Activated B cell treated with CpG ODN at 0.5 μM for 24 hours (primary cell): ENCODE results near the gene MSX1. TPM values are rescaled to one million over a fixed set of nuclear protein-coding genes. Genes with fewer than 3 reads are reported as not detected.

Experiments used
- ATAC-seq: fragments of 200-7000 bp; cut with Tn5 transposase; one replicate; pipeline ENCODE4 v1.10.0; 2021; ENCODE audit warnings: low read depth, mild to moderate bottlenecking, moderate library complexity
- CTCF ChIA-PET: fragments of 350-600 bp; sonication (Branson Sonifier 250); formaldehyde crosslinking; loops from one replicate; lab custom pipeline; 2021; ENCODE audit warnings: antibody characterized with exemption; lab: Charles Lee
- POLR2A ChIA-PET: fragments of 350-600 bp; sonication (Branson Sonifier 250); formaldehyde crosslinking; loops from one replicate; lab custom pipeline; 2021; ENCODE audit warnings: antibody characterized with exemption; lab: Charles Lee
- DNase-seq: peaks from one replicate; pipeline ENCODE4 v3.0.0; 2022
- H3K27ac Mint-ChIP-seq: one replicate; pipeline ENCODE4 v1.8.0; 2020; ENCODE audit warnings: mixed read lengths
- H3K27me3 Mint-ChIP-seq: one replicate; pipeline ENCODE4 v1.8.0; 2021; ENCODE audit warnings: mixed read lengths
- H3K36me3 Mint-ChIP-seq: one replicate; pipeline ENCODE4 v1.8.0; 2021; ENCODE audit warnings: low read depth, mixed read lengths
- H3K4me1 Mint-ChIP-seq: one replicate; pipeline ENCODE4 v1.8.0; 2021; ENCODE audit warnings: mixed read lengths
- H3K4me3 Mint-ChIP-seq: one replicate; pipeline ENCODE4 v1.8.0; 2020; ENCODE audit warnings: mild to moderate bottlenecking, mixed read lengths
- H3K9me3 Mint-ChIP-seq: one replicate; pipeline ENCODE4 v1.8.0; 2020; ENCODE audit warnings: mixed read lengths
- intact Hi-C: fragments of 100-400 bp; cut with micrococcal nuclease; formaldehyde crosslinking; loops from one replicate; pipeline ENCODE4 v1.15.1; 2024
- total RNA-seq: library from RNA; stranded (reverse); gene quantifications from 2 replicates; pipeline ENCODE4 v1.2.3, GENCODE V29; 2022
- TF ChIP-seq, protein P1 (sequence below): fragments of 200-600 bp; IDR thresholded peaks from one replicate; pipeline ENCODE4 v1.8.0; 2022; ENCODE audit warnings: antibody characterized with exemption, mild to moderate bottlenecking

Gene MSX1
- total RNA-seq, 1 donor from 2014 or later = not detected

DNA sequence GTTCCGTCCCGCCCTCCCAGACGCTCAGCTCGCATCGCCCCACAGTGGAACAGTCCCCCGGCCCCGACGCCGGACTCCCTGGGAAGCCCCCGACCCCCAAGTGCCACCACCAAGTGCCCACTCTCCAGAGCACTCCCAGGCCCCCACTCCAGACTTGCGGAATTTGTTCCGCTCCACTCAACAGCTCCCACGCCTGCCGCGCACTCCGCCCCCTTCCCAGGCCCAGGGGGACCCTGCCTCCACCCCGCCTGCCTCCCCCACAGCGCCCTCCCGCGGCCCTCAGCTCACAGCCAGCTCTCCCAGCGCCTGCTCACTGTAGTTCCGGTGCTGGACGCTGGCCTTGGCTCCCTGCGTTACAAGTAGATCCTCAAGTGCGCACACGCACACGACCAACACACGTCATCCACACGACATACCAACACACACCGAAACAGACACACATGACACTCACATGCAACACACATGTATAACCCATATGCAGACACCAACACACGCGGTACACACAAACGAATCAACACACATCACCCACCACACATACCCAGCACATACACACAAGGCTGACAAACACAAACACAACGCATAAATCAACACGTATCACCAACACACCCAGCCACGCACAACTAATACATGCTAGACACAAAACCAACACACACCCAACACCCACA, 8.0 kb downstream of the MSX1 start:
- peaks cover 65% of the 10 kb centered on the region for H3K27me3 Mint-ChIP-seq
- no peak for ATAC-seq
- POLR2A ChIA-PET = no interaction called here
- CTCF ChIA-PET = no interaction called here
- intact Hi-C loops = loop anchor here (5.0 kb wide), 1 partner anchor 380 kb away; no protein-coding TSS in a partner anchor
- H3K4me1 Mint-ChIP-seq = peaks cover 27% of the 10 kb centered on the region
- TF ChIP-seq, protein P1, sequence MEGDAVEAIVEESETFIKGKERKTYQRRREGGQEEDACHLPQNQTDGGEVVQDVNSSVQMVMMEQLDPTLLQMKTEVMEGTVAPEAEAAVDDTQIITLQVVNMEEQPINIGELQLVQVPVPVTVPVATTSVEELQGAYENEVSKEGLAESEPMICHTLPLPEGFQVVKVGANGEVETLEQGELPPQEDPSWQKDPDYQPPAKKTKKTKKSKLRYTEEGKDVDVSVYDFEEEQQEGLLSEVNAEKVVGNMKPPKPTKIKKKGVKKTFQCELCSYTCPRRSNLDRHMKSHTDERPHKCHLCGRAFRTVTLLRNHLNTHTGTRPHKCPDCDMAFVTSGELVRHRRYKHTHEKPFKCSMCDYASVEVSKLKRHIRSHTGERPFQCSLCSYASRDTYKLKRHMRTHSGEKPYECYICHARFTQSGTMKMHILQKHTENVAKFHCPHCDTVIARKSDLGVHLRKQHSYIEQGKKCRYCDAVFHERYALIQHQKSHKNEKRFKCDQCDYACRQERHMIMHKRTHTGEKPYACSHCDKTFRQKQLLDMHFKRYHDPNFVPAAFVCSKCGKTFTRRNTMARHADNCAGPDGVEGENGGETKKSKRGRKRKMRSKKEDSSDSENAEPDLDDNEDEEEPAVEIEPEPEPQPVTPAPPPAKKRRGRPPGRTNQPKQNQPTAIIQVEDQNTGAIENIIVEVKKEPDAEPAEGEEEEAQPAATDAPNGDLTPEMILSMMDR = no peak
- no peak for DNase-seq
- no peak overlapping the region for H3K27ac Mint-ChIP-seq
- H3K36me3 Mint-ChIP-seq = peaks cover 2% of the 10 kb centered on the region
- no peak overlapping the region for H3K4me3 Mint-ChIP-seq
- peaks cover 2% of the 10 kb centered on the region for H3K9me3 Mint-ChIP-seq

DNA sequence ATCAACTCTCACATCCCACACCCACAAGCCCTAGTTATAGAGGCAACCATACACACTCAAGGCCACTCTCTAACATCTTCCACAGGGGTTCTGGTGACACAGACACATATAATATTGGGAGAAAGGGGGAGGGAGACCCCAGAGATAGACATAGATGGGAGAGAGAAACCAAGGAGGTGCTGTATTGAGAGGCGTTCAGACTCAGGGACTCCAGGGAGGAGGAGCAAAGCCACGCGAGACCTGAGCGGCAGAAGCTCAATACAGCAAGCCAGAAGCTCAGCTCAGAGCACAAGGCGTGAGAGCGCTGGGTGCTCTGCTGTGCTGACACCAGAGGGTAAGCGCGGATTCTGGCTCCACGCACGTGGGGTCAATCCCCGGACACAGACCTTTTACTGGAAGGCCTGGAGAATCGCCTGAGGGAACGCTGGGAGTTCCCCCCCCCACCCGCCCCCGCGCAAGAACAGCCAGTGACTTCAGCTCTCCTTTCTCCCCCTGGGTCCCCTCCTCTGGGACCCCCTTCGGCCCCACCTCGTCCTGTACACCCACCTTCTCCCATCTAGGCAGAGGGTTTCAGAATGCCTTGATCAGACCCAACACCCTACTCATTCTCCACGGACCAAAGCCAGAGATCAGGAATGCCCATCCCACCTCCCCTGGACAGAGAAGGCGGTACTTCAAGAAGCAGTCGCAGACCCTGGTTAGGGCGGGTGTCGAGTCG, 8.7 kb downstream of the MSX1 start:
- peaks cover 27% of the 10 kb centered on the region for H3K4me1 Mint-ChIP-seq
- ATAC-seq = no peak
- POLR2A ChIA-PET = no interaction called here
- H3K36me3 Mint-ChIP-seq = peaks cover 2% of the 10 kb centered on the region
- TF ChIP-seq, protein P1 = no peak
- H3K27me3 Mint-ChIP-seq = peaks cover 63% of the 10 kb centered on the region
- intact Hi-C loops = loop anchor here (5.0 kb wide), 1 partner anchor 381 kb away; no protein-coding TSS in a partner anchor
- H3K9me3 Mint-ChIP-seq = peaks cover 2% of the 10 kb centered on the region
- H3K4me3 Mint-ChIP-seq = no peak overlapping the region
- no peak for DNase-seq
- CTCF ChIA-PET = no interaction called here
- no peak overlapping the region for H3K27ac Mint-ChIP-seq

DNA sequence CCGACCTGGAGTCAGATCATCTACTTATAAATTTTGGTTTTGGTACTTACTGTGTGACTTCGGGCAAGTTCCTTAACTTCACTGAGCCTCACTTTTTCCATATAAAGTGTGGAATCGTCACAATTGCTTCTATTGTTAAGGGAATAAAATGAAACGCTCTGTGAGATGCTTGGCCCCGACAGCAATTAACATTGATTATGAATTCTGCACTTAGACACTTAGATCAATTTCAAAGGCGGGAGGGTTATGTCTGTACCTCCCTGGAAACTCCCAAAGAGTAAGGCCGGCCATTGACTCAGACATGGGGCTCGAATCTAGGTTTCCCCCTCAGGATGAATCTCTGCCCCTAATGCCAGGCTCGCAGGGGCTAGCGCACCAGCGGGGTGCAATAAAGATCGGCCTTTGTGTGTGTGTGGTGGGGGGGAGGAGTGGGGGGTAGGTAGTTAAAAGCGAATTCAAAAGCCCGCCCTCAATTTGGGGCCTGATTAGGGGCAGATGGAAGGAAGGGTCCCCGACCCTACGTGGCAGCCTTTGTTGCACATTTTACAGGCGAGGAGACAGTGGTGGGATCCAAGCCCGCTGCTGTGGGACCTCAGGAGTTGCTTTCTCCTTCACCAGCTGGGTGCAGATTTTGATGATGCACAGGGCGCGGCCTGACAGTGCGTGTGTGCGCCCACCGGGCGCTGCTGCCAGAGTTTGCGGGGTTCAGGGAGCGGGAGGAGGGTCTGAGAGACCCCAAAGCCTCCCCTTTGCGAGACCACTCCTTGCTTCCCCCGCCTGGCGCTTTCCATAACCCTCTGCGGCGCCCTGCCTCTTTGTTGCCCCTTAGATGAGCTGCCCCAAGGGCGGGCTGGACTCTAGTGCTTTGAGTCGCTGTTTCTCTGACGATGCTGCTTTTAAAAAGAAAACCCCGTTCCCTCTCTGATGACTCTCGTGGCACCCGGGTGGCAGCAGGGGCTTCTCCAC, 9.6 kb downstream of the MSX1 start:
- intact Hi-C loops = loop anchor here (5.0 kb wide), 1 partner anchor 382 kb away; no protein-coding TSS in a partner anchor
- TF ChIP-seq, protein P1 = no peak
- ChIA-PET POLR2A (interaction anchor here (1.1 kb wide), 1 partner anchor 74 kb away, joined by 3 read pairs; no protein-coding TSS in a partner anchor), CTCF (no interaction called here)
- Mint-ChIP-seq H3K27me3 (peaks cover 67% of the 10 kb centered on the region), H3K9me3 (peaks cover 2% of the 10 kb centered on the region), H3K36me3 (peaks cover 2% of the 10 kb centered on the region), H3K27ac (no peak overlapping the region), H3K4me1 (peaks cover 27% of the 10 kb centered on the region), H3K4me3 (no peak overlapping the region)
- DNase-seq (no peak), ATAC-seq (no peak)

DNA sequence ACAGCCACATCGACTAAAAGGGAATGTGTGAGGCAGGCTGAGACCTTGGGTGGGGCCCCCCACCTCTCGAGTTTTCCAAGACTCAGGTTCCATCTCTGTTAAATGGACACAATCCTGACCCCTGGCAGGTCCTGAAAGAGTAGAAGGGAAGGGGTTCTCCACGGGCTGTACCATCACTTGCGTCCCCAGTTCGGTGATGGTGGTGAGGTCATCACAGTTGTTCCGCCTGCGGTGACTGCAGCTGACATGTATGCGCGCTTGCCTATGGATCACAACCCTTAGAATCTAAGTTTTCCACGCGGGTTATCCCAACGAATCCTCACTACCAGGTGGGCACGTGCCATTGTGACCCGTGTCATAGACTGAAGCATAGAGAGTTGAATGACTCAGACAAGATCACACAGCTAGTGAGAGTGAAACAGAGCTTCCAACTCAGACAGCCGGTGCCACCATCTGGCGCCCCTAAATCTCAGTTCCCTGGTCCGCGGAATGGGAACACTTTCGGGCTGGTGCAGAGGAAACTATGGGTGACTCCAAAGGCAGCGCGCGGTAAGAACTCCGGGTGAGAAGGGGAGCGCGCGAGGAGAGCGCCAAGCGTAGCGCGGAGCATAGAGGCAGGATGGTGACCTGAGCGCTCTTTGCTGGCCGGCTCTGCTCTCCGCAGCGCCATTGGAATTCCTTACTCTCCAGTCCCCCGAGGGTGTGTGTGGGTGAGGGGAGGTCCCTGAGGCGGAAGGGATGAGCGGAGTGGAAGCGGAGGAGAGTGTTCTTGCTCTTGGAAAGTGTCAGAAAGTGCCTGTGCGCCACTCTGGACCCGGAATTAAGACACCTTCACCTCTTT, 10.5 kb downstream of the MSX1 start:
- DNase-seq (no peak), ATAC-seq (no peak)
- peaks cover 2% of the 10 kb centered on the region for H3K9me3 Mint-ChIP-seq
- TF ChIP-seq, protein P1 = no peak
- H3K27me3 Mint-ChIP-seq = peaks cover 67% of the 10 kb centered on the region
- H3K4me3 Mint-ChIP-seq = no peak overlapping the region
- H3K4me1 Mint-ChIP-seq = peaks cover 27% of the 10 kb centered on the region
- peak overlapping the region; percentile 4 for H3K27ac Mint-ChIP-seq
- ChIA-PET CTCF (no interaction called here), POLR2A (interaction anchor here (1.1 kb wide), 1 partner anchor 73 kb away, joined by 3 read pairs; no protein-coding TSS in a partner anchor)
- no peaks in the 10 kb centered on the region for H3K36me3 Mint-ChIP-seq
- intact Hi-C loops = loop anchor here (5.0 kb wide), 1 partner anchor 383 kb away; no protein-coding TSS in a partner anchor
